Smooth muscle cell (in vitro differentiated cells): ENCODE results near the gene TSPAN15. TPM values are rescaled to one million over a fixed set of nuclear protein-coding genes. Genes with fewer than 3 reads are reported as not detected.

Source experiments
- DNase-seq: peaks from one replicate; lab custom pipeline; 2025; ENCODE audit not compliant: unreplicated experiment; lab: John Stamatoyannopoulos, UW
- H2AFZ ChIP-seq: fragments of 200-600 bp; sonication (generic); 2 replicates; pipeline ENCODE4 v1.6.0; 2016; ENCODE audit warnings: antibody characterized with exemption, low read depth, mild to moderate bottlenecking
- H3F3A ChIP-seq: fragments of 200-600 bp; sonication (generic); 2 replicates; pipeline ENCODE4 v1.6.0; 2017; ENCODE audit warnings: antibody characterized with exemption, low read depth
- H3K27ac ChIP-seq: fragments of 200-600 bp; sonication (generic); 2 replicates; pipeline ENCODE4 v1.5.1; 2016; ENCODE audit warnings: low read depth, mild to moderate bottlenecking
- H3K27me3 ChIP-seq: fragments of 200-600 bp; sonication (generic); 2 replicates; pipeline ENCODE4 v1.6.1; 2016; ENCODE audit warnings: low read depth, mild to moderate bottlenecking
- H3K36me3 ChIP-seq: fragments of 200-600 bp; sonication (generic); 2 replicates; pipeline ENCODE4 v1.5.1; 2016; ENCODE audit warnings: low read depth
- H3K4me1 ChIP-seq: fragments of 200-600 bp; sonication (generic); 2 replicates; pipeline ENCODE4 v1.5.1; 2016; ENCODE audit warnings: low read depth
- H3K4me2 ChIP-seq: fragments of 200-600 bp; sonication (generic); 2 replicates; pipeline ENCODE4 v1.6.0; 2016; ENCODE audit warnings: mild to moderate bottlenecking
- H3K4me3 ChIP-seq: fragments of 200-600 bp; sonication (generic); 2 replicates; pipeline ENCODE4 v1.5.1; 2016; ENCODE audit warnings: mild to moderate bottlenecking
- H3K79me2 ChIP-seq: fragments of 200-600 bp; sonication (generic); 2 replicates; pipeline ENCODE4 v1.6.0; 2016; ENCODE audit warnings: low read depth, mild to moderate bottlenecking
- H3K9ac ChIP-seq: fragments of 200-600 bp; sonication (generic); 2 replicates; pipeline ENCODE4 v1.6.0; 2016; ENCODE audit warnings: low read depth
- H3K9me3 ChIP-seq: fragments of 200-600 bp; sonication (generic); replicated peaks from 2 replicates; pipeline ENCODE4 v1.5.1; 2016; ENCODE audit warnings: low read depth
- H4K20me1 ChIP-seq: fragments of 200-600 bp; sonication (generic); 2 replicates; pipeline ENCODE4 v1.6.0; 2016; ENCODE audit warnings: low read depth
- CTCF ChIP-seq: fragments of 200-600 bp; sonication (generic); IDR thresholded peaks from 2 replicates; pipeline ENCODE4 v1.5.1; 2017; ENCODE audit warnings: borderline replicate concordance, mild to moderate bottlenecking, antibody characterized with exemption; ENCODE audit not compliant: insufficient read depth, poor library complexity, severe bottlenecking
- WGBS: methylation state at CpG from one replicate; pipeline ENCODE4 v1.1.7; 2016; ENCODE audit warnings: low lambda C conversion rate; 5-methylcytosine and 5-hydroxymethylcytosine counted together
- polyA plus RNA-seq: library from polyadenylated mRNA; unstranded; fragments of >200 nt; fragmentation: Nextera tagmentation; extraction: Ambion mirVana; gene quantifications from 2 replicates; pipeline ENCODE4 v1.2.1, GENCODE V29; 2016
- total RNA-seq: library from RNA; depleted of rRNA; stranded (reverse); fragments of >200 nt; gene quantifications from 2 replicates; pipeline ENCODE4 v1.2.3, GENCODE V29; 2014

Gene TSPAN15
- total and polyA plus RNA-seq, 2 experiments from 2014 or later = 113 to 249 TPM

- no peaks in the 10 kb centered on the region for H4K20me1 ChIP-seq
- no peaks in the 10 kb centered on the region for H3K4me1 ChIP-seq
- H3K9me3 ChIP-seq = no peaks in the 10 kb centered on the region
- TF ChIP-seq CTCF = no peak
- H3K27ac ChIP-seq = peak overlapping the region; percentile 58
- no peak overlapping the region for H3K4me3 ChIP-seq
- no peak overlapping the region for H2AFZ ChIP-seq
- H3K4me2 ChIP-seq = no peak overlapping the region
- H3K36me3 ChIP-seq = no peaks in the 10 kb centered on the region
- H3K9ac ChIP-seq = no peak overlapping the region
- no peaks in the 10 kb centered on the region for H3K79me2 ChIP-seq
- no peak for DNase-seq
- no peaks in the 10 kb centered on the region for H3K27me3 ChIP-seq
- WGBS = 76% methylated on average over 5 of the region's 5 CpGs
- peaks cover 4% of the 10 kb centered on the region for H3F3A ChIP-seq
Observed at GRCh38 chr10:69425511-69426298, 25.6 kb upstream of the TSPAN15 start.

GRCh38 chr10:69426376-69426727 lies 24.9 kb upstream of the TSPAN15 start:
- no peaks in the 10 kb centered on the region for H3K79me2 ChIP-seq
- no peak for DNase-seq
- WGBS = 49% methylated on average over 4 of the region's 4 CpGs
- TF ChIP-seq CTCF = no peak
- H3K4me3 ChIP-seq = no peak overlapping the region
- no peaks in the 10 kb centered on the region for H3K27me3 ChIP-seq
- H3K4me2 ChIP-seq = no peak overlapping the region
- H4K20me1 ChIP-seq = no peaks in the 10 kb centered on the region
- peaks cover 4% of the 10 kb centered on the region for H3F3A ChIP-seq
- H3K9me3 ChIP-seq = no peaks in the 10 kb centered on the region
- no peaks in the 10 kb centered on the region for H3K36me3 ChIP-seq
- no peak overlapping the region for H2AFZ ChIP-seq
- no peaks in the 10 kb centered on the region for H3K4me1 ChIP-seq
- H3K9ac ChIP-seq = no peak overlapping the region
- peak overlapping the region; percentile 58 for H3K27ac ChIP-seq

- H3K9me3 ChIP-seq = no peaks in the 10 kb centered on the region
- no peaks in the 10 kb centered on the region for H4K20me1 ChIP-seq
- no peak for TF ChIP-seq CTCF
- no peak overlapping the region for H3K4me2 ChIP-seq
- H3K27me3 ChIP-seq = no peaks in the 10 kb centered on the region
- H3K4me1 ChIP-seq = no peaks in the 10 kb centered on the region
- H3K4me3 ChIP-seq = no peak overlapping the region
- H3K27ac ChIP-seq = no peak overlapping the region
- no peak overlapping the region for H3K9ac ChIP-seq
- no peaks in the 10 kb centered on the region for H3F3A ChIP-seq
- no peaks in the 10 kb centered on the region for H3K79me2 ChIP-seq
- 97% methylated on average over 8 of the region's 8 CpGs for WGBS
- H3K36me3 ChIP-seq = no peaks in the 10 kb centered on the region
- DNase-seq = no peak
- H2AFZ ChIP-seq = no peak overlapping the region
Observed at GRCh38 chr10:69428165-69428564, 23.1 kb upstream of the TSPAN15 start.

- Histone ChIP-seq H3K27me3 (no peaks in the 10 kb centered on the region), H2AFZ (peak overlapping the region; percentile 66), H3K36me3 (no peaks in the 10 kb centered on the region), H3K4me1 (peaks cover 8% of the 10 kb centered on the region), H3F3A (peaks cover 5% of the 10 kb centered on the region), H3K9me3 (no peaks in the 10 kb centered on the region), H4K20me1 (no peaks in the 10 kb centered on the region), H3K79me2 (no peaks in the 10 kb centered on the region), H3K4me2 (peak overlapping the region; percentile 68), H3K4me3 (no peak overlapping the region), H3K9ac (no peak overlapping the region), H3K27ac (peak overlapping the region; percentile 78)
- 60% methylated on average over 2 of the region's 2 CpGs for WGBS
- no peak for DNase-seq
- TF ChIP-seq CTCF = no peak
Observed at GRCh38 chr10:69434169-69434568, 17.1 kb upstream of the TSPAN15 start.
